Gastrocnemius medialis (tissue), 4 donors: Measurements from ENCODE around the gene SMOC2. TPM values are rescaled to one million over a fixed set of nuclear protein-coding genes. Genes with fewer than 3 reads are reported as not detected.

Experiments used
- ATAC-seq, 2 donors: fragments of 150-250 bp; one replicate each; pipeline ENCODE4 v1.9.1; 2016
- DNase-seq, 2 donors: peaks; one replicate each; pipeline ENCODE4 v3.0.0-alpha.2; 2019
- H3K27ac ChIP-seq, 4 donors: fragments of 200-600 bp; sonication (generic); 1 replicate in 1 of 4; 2 replicates in 3 of 4; pipeline ENCODE4 v1.5.1; 2016 to 2018; ENCODE audit warnings: mild to moderate bottlenecking in 2 of 4, moderate library complexity in 1 of 4
- H3K27me3 ChIP-seq, 3 donors: fragments of 200-600 bp; sonication (generic) in 2 of 3; 1 replicate in 1 of 3; 2 replicates in 2 of 3; pipeline versions ENCODE4 v1.5.1 to v1.6.0; 2016 to 2019; ENCODE audit warnings: mild to moderate bottlenecking in 1 of 3, moderate library complexity in 1 of 3
- H3K36me3 ChIP-seq, 2 donors: fragments of 200-600 bp; sonication (generic) in 1 of 2; one replicate each; pipeline ENCODE4 v1.5.1; 2017 to 2018
- H3K4me1 ChIP-seq, 2 donors: fragments of 200-600 bp; sonication (generic) in 1 of 2; one replicate each; pipeline ENCODE4 v1.5.1; 2016 to 2017; ENCODE audit warnings: mild to moderate bottlenecking in 2 of 2
- H3K4me3 ChIP-seq, 4 donors: fragments of 200-600 bp; sonication (generic) in 3 of 4; 1 replicate in 1 of 4; 2 replicates in 3 of 4; pipeline ENCODE4 v1.5.1; 2016 to 2019; ENCODE audit warnings: mild to moderate bottlenecking in 2 of 4
- H3K9me3 ChIP-seq, 3 donors: fragments of 200-600 bp; sonication (generic) in 2 of 3; 1 replicate in 1 of 3; 2 replicates in 2 of 3; pipeline ENCODE4 v1.5.1; 2016 to 2019
- CTCF ChIP-seq, 5 experiments: fragments of 450-650 bp in 3 of 5; fragments of 200-600 bp in 2 of 5; sonication (generic) in 2 of 5; IDR thresholded peaks in 4 of 5; conservative IDR thresholded peaks in 1 of 5; 1 replicate in 4 of 5; 2 replicates in 1 of 5; pipeline ENCODE4 v1.5.1; 2016 to 2019; ENCODE audit warnings: antibody characterized with exemption in 5 of 5, mild to moderate bottlenecking in 3 of 5, moderate library complexity in 3 of 5
- POLR2A ChIP-seq, 2 donors: fragments of 450-650 bp; IDR thresholded peaks; one replicate each; pipeline ENCODE4 v1.6.1; 2017; ENCODE audit warnings: antibody characterized with exemption in 2 of 2, mild to moderate bottlenecking in 2 of 2, moderate library complexity in 2 of 2
- in situ Hi-C, 4 donors: fragments of 200-750 bp; cut with MboI; loops; one replicate each; pipeline versions ENCODE4 v1.15.0 to v1.8.0; 2017; ENCODE audit warnings: low sequenced_read_pairs in 4 of 4
- intact Hi-C: fragments of 100-400 bp; cut with DNase I; formaldehyde crosslinking; loops from one replicate; pipeline ENCODE4 v1.15.1; 2023; ENCODE audit warnings: low total_unique reads
- total RNA-seq, 4 donors: library from RNA; depleted of rRNA; stranded (reverse); fragments of >200 nt; gene quantifications; one replicate each; pipeline versions ENCODE4 v1.1.0 to v1.2.3, GENCODE V29; 2016

The SMOC2 gene
- total RNA-seq, 4 donors from 2014 or later, result 7.2 to 34.4 (median 16.5) TPM

- no peak for ATAC-seq
- TF ChIP-seq POLR2A (IDR thresholded peaks at IDR 0.05) (no peak), CTCF (IDR thresholded peaks at IDR 0.05 in 4 of 5, conservative IDR thresholded peaks at IDR 0.05 in 1 of 5) (no peak)
These were observed 66.3 kb downstream of the SMOC2 start for GRCh38 chr6:168507297-168507696.

GRCh38 chr6:168507730-168508129 is 66.7 kb downstream of the SMOC2 start:
- no peaks in the 10 kb centered on the region for H3K4me1 ChIP-seq
- H3K36me3 ChIP-seq, result no peaks in the 10 kb centered on the region
- H3K4me3 ChIP-seq, result no peak overlapping the region
- no peak overlapping the region for H3K27ac ChIP-seq
- TF ChIP-seq POLR2A (IDR thresholded peaks at IDR 0.05), result no peak
- TF ChIP-seq CTCF (IDR thresholded peaks at IDR 0.05 in 4 of 5, conservative IDR thresholded peaks at IDR 0.05 in 1 of 5), result no peak
- intact Hi-C loops, result no loop called here
- no peak for ATAC-seq
- peaks cover 0 to 2% (median 0%) of the 10 kb centered on the region in 3 donors for H3K27me3 ChIP-seq
- in situ Hi-C loops, result no loop called here
- H3K9me3 ChIP-seq, result no peaks in the 10 kb centered on the region
- DNase-seq, result no peak

More at GRCh38 chr6:168507297-168507696, 66.3 kb downstream of the SMOC2 start:
- Histone ChIP-seq H3K27me3 (peaks cover 0 to 2% (median 0%) of the 10 kb centered on the region in 3 donors), H3K4me1 (no peaks in the 10 kb centered on the region), H3K9me3 (no peaks in the 10 kb centered on the region), H3K4me3 (no peak overlapping the region), H3K27ac (no peak overlapping the region), H3K36me3 (no peaks in the 10 kb centered on the region)
- DNase-seq, result no peak
- intact Hi-C loops (no loop called here), in situ Hi-C loops (no loop called here)

- no peak for DNase-seq
- Histone ChIP-seq H3K36me3 (no peaks in the 10 kb centered on the region), H3K4me3 (no peak overlapping the region), H3K9me3 (no peaks in the 10 kb centered on the region), H3K4me1 (no peaks in the 10 kb centered on the region), H3K27me3 (peaks cover 0 to 2% (median 0%) of the 10 kb centered on the region in 3 donors), H3K27ac (no peak overlapping the region)
- in situ Hi-C loops, result no loop called here
- no peak for ATAC-seq
- intact Hi-C loops, result no loop called here
- no peak for TF ChIP-seq CTCF (IDR thresholded peaks at IDR 0.05 in 4 of 5, conservative IDR thresholded peaks at IDR 0.05 in 1 of 5)
These were observed 67.9 kb downstream of the SMOC2 start for GRCh38 chr6:168508903-168509302.

- ATAC-seq (no peak), DNase-seq (no peak)
- no peaks in the 10 kb centered on the region for H3K4me1 ChIP-seq
- TF ChIP-seq CTCF (IDR thresholded peaks at IDR 0.05 in 4 of 5, conservative IDR thresholded peaks at IDR 0.05 in 1 of 5), result no peak
- TF ChIP-seq POLR2A (IDR thresholded peaks at IDR 0.05), result no peak
- no peak overlapping the region for H3K4me3 ChIP-seq
- intact Hi-C loops, result no loop called here
- no peaks in the 10 kb centered on the region for H3K9me3 ChIP-seq
- in situ Hi-C loops, result no loop called here
- no peaks in the 10 kb centered on the region for H3K36me3 ChIP-seq
- peak overlapping the region in 2 of 4 donors; percentile 43 to 47 for H3K27ac ChIP-seq
- H3K27me3 ChIP-seq, result no peaks in the 10 kb centered on the region
These were observed 72.8 kb downstream of the SMOC2 start for GRCh38 chr6:168513766-168514165.

- no peaks in the 10 kb centered on the region for H3K27me3 ChIP-seq
- no peaks in the 10 kb centered on the region for H3K4me1 ChIP-seq
- peak overlapping the region in 2 of 4 donors; percentile 43 to 47 for H3K27ac ChIP-seq
- no peak for TF ChIP-seq CTCF (IDR thresholded peaks at IDR 0.05 in 4 of 5, conservative IDR thresholded peaks at IDR 0.05 in 1 of 5)
- no peak for TF ChIP-seq POLR2A (IDR thresholded peaks at IDR 0.05)
- DNase-seq, result peak; percentile 40 to 62
- no peaks in the 10 kb centered on the region for H3K36me3 ChIP-seq
- no peak overlapping the region for H3K4me3 ChIP-seq
- in situ Hi-C loops (no loop called here), intact Hi-C loops (no loop called here)
- H3K9me3 ChIP-seq, result no peaks in the 10 kb centered on the region
- peak; percentile 73 to 84 for ATAC-seq
These were observed 73.2 kb downstream of the SMOC2 start for GRCh38 chr6:168514216-168514615.
